Measurements from ENCODE around the gene PSMB3.

The PSMB3 gene

GRCh38 chr17:38710604-38710962, 42.0 kb upstream of the PSMB3 start:
- no peak for DNase-seq
- H3K9me3 ChIP-seq = no peaks in the 10 kb centered on the region
- no peak overlapping the region for H3K4me3 ChIP-seq (ENCODE audit: low read depth, low read length)
- no peaks in the 10 kb centered on the region for H3K27me3 ChIP-seq
- H3K36me3 ChIP-seq = peaks cover 48% of the 10 kb centered on the region
- no peaks in the 10 kb centered on the region for H3K4me1 ChIP-seq
- TF ChIP-seq CTCF (IDR thresholded peaks at IDR 0.05; ENCODE audit: low read depth, low read length) = no peak

- Histone ChIP-seq H3K9me3 (no peaks in the 10 kb centered on the region), H3K36me3 (peaks cover 52% of the 10 kb centered on the region), H3K4me1 (no peaks in the 10 kb centered on the region), H3K27me3 (no peaks in the 10 kb centered on the region), H3K4me3 (ENCODE audit: low read depth, low read length) (no peak overlapping the region)
- TF ChIP-seq CTCF (IDR thresholded peaks at IDR 0.05; ENCODE audit: low read depth, low read length) = no peak
- DNase-seq = no peak
Measured at GRCh38 chr17:38710985-38711384, 41.6 kb upstream of the PSMB3 start.

- H3K4me3 ChIP-seq (ENCODE audit: low read depth, low read length) = no peak overlapping the region
- peaks cover 59% of the 10 kb centered on the region for H3K36me3 ChIP-seq
- no peaks in the 10 kb centered on the region for H3K27me3 ChIP-seq
- no peak for TF ChIP-seq CTCF (IDR thresholded peaks at IDR 0.05; ENCODE audit: low read depth, low read length)
- no peak for DNase-seq
- H3K4me1 ChIP-seq = no peaks in the 10 kb centered on the region
- H3K9me3 ChIP-seq = no peaks in the 10 kb centered on the region
Measured at GRCh38 chr17:38711792-38712571, 40.6 kb upstream of the PSMB3 start.

- H3K4me3 ChIP-seq (ENCODE audit: low read depth, low read length) = no peak overlapping the region
- no peak for TF ChIP-seq CTCF (IDR thresholded peaks at IDR 0.05; ENCODE audit: low read depth, low read length)
- no peaks in the 10 kb centered on the region for H3K27me3 ChIP-seq
- H3K9me3 ChIP-seq = no peaks in the 10 kb centered on the region
- H3K4me1 ChIP-seq = no peaks in the 10 kb centered on the region
- H3K36me3 ChIP-seq = peaks cover 65% of the 10 kb centered on the region
- DNase-seq = no peak
Measured at GRCh38 chr17:38712593-38712992, 39.9 kb upstream of the PSMB3 start.

GRCh38 chr17:38713456-38714075, 39.0 kb upstream of the PSMB3 start:
- peaks cover 66% of the 10 kb centered on the region for H3K36me3 ChIP-seq

More at GRCh38 chr17:38713456-38714075, 39.0 kb upstream of the PSMB3 start:
- Histone ChIP-seq H3K9me3 (no peaks in the 10 kb centered on the region), H3K4me1 (no peaks in the 10 kb centered on the region), H3K27me3 (no peaks in the 10 kb centered on the region), H3K4me3 (ENCODE audit: low read depth, low read length) (no peak overlapping the region)
- TF ChIP-seq CTCF (IDR thresholded peaks at IDR 0.05; ENCODE audit: low read depth, low read length) = no peak
- DNase-seq = no peak
